Heart right ventricle (tissue), 16 donors: ENCODE data around the gene CA10. TPM values are rescaled to one million over a fixed set of nuclear protein-coding genes. Genes with fewer than 3 reads are reported as not detected.

ENCODE experiments used
- ATAC-seq, 8 donors: fragments of 200-7000 bp; cut with Tn5 transposase; one replicate each; pipeline ENCODE4 v1.9.1; 2020; ENCODE audit warnings: mild to moderate bottlenecking in 8 of 8, moderate library complexity in 8 of 8, moderate number of reproducible peaks in 1 of 8
- DNase-seq, 2 donors: peaks; one replicate each; pipeline ENCODE4 v3.0.0-alpha.2; 2020
- H3K27ac ChIP-seq, 10 donors: fragments of 200-600 bp; sonication (generic) in 2 of 10; one replicate each; pipeline versions ENCODE4 v1.5.0 to v1.8.0; 2020 to 2022; ENCODE audit warnings: mild to moderate bottlenecking in 3 of 10
- H3K27me3 ChIP-seq, 7 donors: fragments of 200-600 bp; one replicate each; pipeline ENCODE4 v1.8.0; 2021 to 2022; ENCODE audit warnings: mild to moderate bottlenecking in 2 of 7
- H3K36me3 ChIP-seq, 9 donors: fragments of 200-600 bp; sonication (generic) in 1 of 9; one replicate each; pipeline versions ENCODE4 v1.5.0 to v1.8.0; 2020 to 2022; ENCODE audit warnings: mild to moderate bottlenecking in 2 of 9
- H3K4me1 ChIP-seq, 9 donors: fragments of 200-600 bp; sonication (generic) in 1 of 9; one replicate each; pipeline versions ENCODE4 v1.5.0 to v1.8.0; 2020 to 2022; ENCODE audit warnings: mild to moderate bottlenecking in 4 of 9
- H3K4me3 ChIP-seq, 10 donors: fragments of 200-600 bp; sonication (generic) in 2 of 10; one replicate each; pipeline versions ENCODE4 v1.5.0 to v1.8.0; 2020 to 2022; ENCODE audit warnings: mild to moderate bottlenecking in 7 of 10, moderate library complexity in 2 of 10
- H3K9me3 ChIP-seq, 11 donors: fragments of 200-600 bp in 10 of 11; sonication (generic) in 2 of 11; one replicate each; pipeline versions ENCODE4 v1.5.0 to v1.8.0; 2013 to 2022; ENCODE audit warnings: mild to moderate bottlenecking in 2 of 11, control low read depth in 1 of 11, moderate library complexity in 1 of 11
- CTCF ChIP-seq, 9 donors: fragments of 200-600 bp; sonication (generic) in 2 of 9; IDR thresholded peaks; one replicate each; pipeline versions ENCODE4 v1.5.0 to v1.8.0; 2021 to 2022; ENCODE audit warnings: antibody characterized with exemption in 9 of 9, mild to moderate bottlenecking in 5 of 9, moderate library complexity in 1 of 9
- WGBS, 2 donors: extraction: QIAGEN DNeasy Blood & Tissue Kit; methylation state at CpG; one replicate each; pipeline ENCODE4 v1.1.7; 2013; ENCODE audit warnings: inconsistent platforms in 1 of 2; 5-methylcytosine and 5-hydroxymethylcytosine counted together
- intact Hi-C, 10 donors: fragments of 100-400 bp; cut with DNase I; formaldehyde crosslinking; loops; one replicate each; pipeline versions ENCODE4 v1.11.1 to v1.14.2; 2022
- polyA plus RNA-seq, 2 donors: library from polyadenylated mRNA; stranded (reverse); fragments of 200-250 nt; gene quantifications; one replicate each; pipeline ENCODE4 v1.2.3, GENCODE V29; 2013
- total RNA-seq, 10 donors: library from RNA; stranded (reverse); fragmentation: NEBNext Ultra II Directional in 3 of 10; extraction: Animal tissue kit (Norgen Biotek cat#: 25700) in 3 of 10; gene quantifications; one replicate each; pipeline versions ENCODE4 v1.2.1 to v1.2.4, GENCODE V29; 2021 to 2023
- donor health status: Arrhythmogenic right ventricular cardiomyopathy.
- donor health status: ischemic (EF 13 %, LVEDD 7.1; RV severe dilation, severe dysfunction).
- donor health status: healthy with polysubstance abuse.
- donor health status: DM: no; HTN: yes; CAD: no.
- donor health status: DM: no; HTN: no; CAD: no.
- donor health status: ischemic (EF 25% LVEDD 6.9; RV normal size, moderate dysfunction).
- donor health status: ischemic (EF 25% LVEDD 5.7; RV mildly dilated, moderate dysfunction).
- donor health status: healthy.
- donor health status: DM: yes; HTN: yes; CAD: no.
- donor health status: Ischemic cardiomyopathy.
- donor health status: ischemic (EF 35%, LVEDD 5.7; RV mildly dilated, moderate dysfunction).
- donor health status: nonischemic (EF 11% LVEDD 7.7; RV severe dilation, severe dysfunction).
- donor health status: DM: yes; HTN: yes; CAD: no.
- donor health status: PGD.
- donor health status: ischemic (EF 29% LVEDD 5.4; RV normal size, mild dysfunction).
- donor health status: nonischemic (EF 23%, LVEDD 6.1; RV moderate dilation, normal function).

The CA10 gene
- total and polyA plus RNA-seq, 12 donors, result not detected

DNA sequence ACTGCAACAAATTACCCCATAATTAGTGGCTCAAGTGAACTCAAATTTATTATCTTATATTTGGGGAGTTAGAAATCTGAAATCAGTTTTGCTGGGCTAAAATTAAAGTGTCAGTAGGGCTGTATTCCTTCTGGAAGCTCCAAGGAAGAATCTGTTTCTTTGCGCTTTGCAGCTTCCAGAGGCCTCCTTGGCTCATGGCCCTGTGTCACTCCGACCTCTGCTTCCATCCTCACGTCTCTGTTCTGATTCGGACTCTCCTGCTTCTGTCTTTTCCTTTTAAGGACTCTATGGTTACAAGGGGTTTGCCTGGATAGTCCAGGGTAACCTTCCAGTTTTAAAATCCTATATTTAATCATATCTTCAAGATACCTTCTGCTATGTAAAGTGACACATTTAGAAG is 232.1 kb downstream of the CA10 start:
- intact Hi-C loops, result no loop called here
- ATAC-seq (no peak), DNase-seq (no peak)
- Histone ChIP-seq H3K4me1 (no peaks in the 10 kb centered on the region), H3K27me3 (peaks cover 0 to 6% (median 0%) of the 10 kb centered on the region in 7 donors), H3K27ac (no peak overlapping the region), H3K9me3 (no peaks in the 10 kb centered on the region), H3K4me3 (no peak overlapping the region), H3K36me3 (no peaks in the 10 kb centered on the region)
- 54 to 59% methylated on average over 4 of the region's 4 CpGs for WGBS, 2 donors
- no peak for TF ChIP-seq CTCF (IDR thresholded peaks at IDR 0.05)

GRCh38 chr17:51921500-51921899 is 237.0 kb downstream of the CA10 start:
- H3K36me3 ChIP-seq, result no peaks in the 10 kb centered on the region
- no peak for TF ChIP-seq CTCF (IDR thresholded peaks at IDR 0.05)
- intact Hi-C loops, result no loop called here
- peaks cover 0 to 6% (median 0%) of the 10 kb centered on the region in 7 donors for H3K27me3 ChIP-seq
- ATAC-seq (no peak), DNase-seq (no peak)
- H3K9me3 ChIP-seq, result no peaks in the 10 kb centered on the region
- no peaks in the 10 kb centered on the region for H3K4me1 ChIP-seq
- no peak overlapping the region for H3K4me3 ChIP-seq
- no peak overlapping the region for H3K27ac ChIP-seq
- WGBS, 2 donors, result 50% methylated on average over 1 of the region's 1 CpG

GRCh38 chr17:51914577-51914976 is 243.9 kb downstream of the CA10 start:
- intact Hi-C loops, result no loop called here
- no peaks in the 10 kb centered on the region for H3K4me1 ChIP-seq
- no peaks in the 10 kb centered on the region for H3K9me3 ChIP-seq
- no peaks in the 10 kb centered on the region for H3K36me3 ChIP-seq
- peaks cover 0 to 8% (median 0%) of the 10 kb centered on the region in 7 donors for H3K27me3 ChIP-seq
- no peak for TF ChIP-seq CTCF (IDR thresholded peaks at IDR 0.05)
- DNase-seq (no peak), ATAC-seq (no peak)
- no peak overlapping the region for H3K27ac ChIP-seq
- no peak overlapping the region for H3K4me3 ChIP-seq

GRCh38 chr17:51913491-51914205 is 244.9 kb downstream of the CA10 start:
- no peaks in the 10 kb centered on the region for H3K36me3 ChIP-seq
- no peak for ATAC-seq
- H3K27me3 ChIP-seq, result peaks cover 0 to 8% (median 0%) of the 10 kb centered on the region in 7 donors
- H3K4me3 ChIP-seq, result no peak overlapping the region
- no peaks in the 10 kb centered on the region for H3K4me1 ChIP-seq
- H3K27ac ChIP-seq, result no peak overlapping the region
- intact Hi-C loops, result no loop called here
- no peak for TF ChIP-seq CTCF (IDR thresholded peaks at IDR 0.05)
- no peaks in the 10 kb centered on the region for H3K9me3 ChIP-seq
- DNase-seq, result no peak
- 57 to 70% methylated on average over 4 of the region's 4 CpGs for WGBS, 2 donors
